ENCODE results near the gene CD99.

- no peak for TF ChIP-seq TAF1 (conservative IDR thresholded peaks at IDR 0.05)
- no peak for TF ChIP-seq HNF4G (IDR thresholded peaks at IDR 0.05)
- TF ChIP-seq RAD21 (IDR thresholded peaks at IDR 0.05), result no peak
- TF ChIP-seq, protein P1, sequence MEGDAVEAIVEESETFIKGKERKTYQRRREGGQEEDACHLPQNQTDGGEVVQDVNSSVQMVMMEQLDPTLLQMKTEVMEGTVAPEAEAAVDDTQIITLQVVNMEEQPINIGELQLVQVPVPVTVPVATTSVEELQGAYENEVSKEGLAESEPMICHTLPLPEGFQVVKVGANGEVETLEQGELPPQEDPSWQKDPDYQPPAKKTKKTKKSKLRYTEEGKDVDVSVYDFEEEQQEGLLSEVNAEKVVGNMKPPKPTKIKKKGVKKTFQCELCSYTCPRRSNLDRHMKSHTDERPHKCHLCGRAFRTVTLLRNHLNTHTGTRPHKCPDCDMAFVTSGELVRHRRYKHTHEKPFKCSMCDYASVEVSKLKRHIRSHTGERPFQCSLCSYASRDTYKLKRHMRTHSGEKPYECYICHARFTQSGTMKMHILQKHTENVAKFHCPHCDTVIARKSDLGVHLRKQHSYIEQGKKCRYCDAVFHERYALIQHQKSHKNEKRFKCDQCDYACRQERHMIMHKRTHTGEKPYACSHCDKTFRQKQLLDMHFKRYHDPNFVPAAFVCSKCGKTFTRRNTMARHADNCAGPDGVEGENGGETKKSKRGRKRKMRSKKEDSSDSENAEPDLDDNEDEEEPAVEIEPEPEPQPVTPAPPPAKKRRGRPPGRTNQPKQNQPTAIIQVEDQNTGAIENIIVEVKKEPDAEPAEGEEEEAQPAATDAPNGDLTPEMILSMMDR (IDR thresholded peaks at IDR 0.05; ENCODE audit: low read depth, low read length, missing input control), result no peak
Observed at GRCh38 chrX:2699959-2700358, 8.9 kb downstream of the CD99 start.

Data from liver (tissue), 3 donors.